BLaER1 treated with 17β-estradiol and CSF1 and Interleukin-3, amounts not matched to agents 10 nM and 100 nM (cell line): ENCODE measurements around the gene DMC1.
A peak's percentile ranks its signal among the peaks of the same experiment; 100 is the strongest.

ENCODE experiments used
- H3K27ac ChIP-seq, 11 experiments: shearing (Covaris generic); formaldehyde crosslinking; 2 replicates each; pipeline ENCODE4 v1.8.1; 2022
- H3K27me3 ChIP-seq, 11 experiments: shearing (Covaris generic); formaldehyde crosslinking; 2 replicates each; pipeline ENCODE4 v1.8.1; 2022
- H3K36me3 ChIP-seq, 11 experiments: shearing (Covaris generic); formaldehyde crosslinking; 2 replicates each; pipeline ENCODE4 v1.8.1; 2022
- H3K4me1 ChIP-seq, 10 experiments: shearing (Covaris generic); formaldehyde crosslinking; 2 replicates each; pipeline ENCODE4 v1.8.1; 2022
- H3K4me2 ChIP-seq, 11 experiments: shearing (Covaris generic); formaldehyde crosslinking; 2 replicates each; pipeline ENCODE4 v1.8.1; 2022
- H3K4me3 ChIP-seq, 10 experiments: shearing (Covaris generic); formaldehyde crosslinking; 2 replicates each; pipeline ENCODE4 v1.8.1; 2022
- H3K9ac ChIP-seq, 11 experiments: shearing (Covaris generic); formaldehyde crosslinking; 2 replicates each; pipeline ENCODE4 v1.8.1; 2022
- H3K9me3 ChIP-seq, 11 experiments: shearing (Covaris generic); formaldehyde crosslinking; replicated peaks in 1 of 11; 2 replicates each; pipeline ENCODE4 v1.8.1; 2022
- H4K20me1 ChIP-seq, 11 experiments: shearing (Covaris generic); formaldehyde crosslinking; 2 replicates each; pipeline ENCODE4 v1.8.1; 2022
- Cebpa-rat ChIP-seq, 11 experiments: shearing (Covaris generic); IDR thresholded peaks; 2 replicates each; pipeline ENCODE4 v1.8.1; 2022

The DMC1 gene

GRCh38 chr22:38549101-38549894, 20.7 kb downstream of the DMC1 start:
- peaks cover 0 to 95% (median 0%) of the 10 kb centered on the region in 11 experiments; a peak in 7 of 22 replicates for H3K27me3 ChIP-seq

GRCh38 chr22:38540701-38541100, 29.3 kb downstream of the DMC1 start:
- H3K4me2 ChIP-seq: no peak overlapping the region
- H3K4me3 ChIP-seq: no peak overlapping the region
- H3K9me3 ChIP-seq: peaks cover 21 to 47% (median 34%) of the 10 kb centered on the region in 11 experiments
- peaks cover 0 to 15% (median 0%) of the 10 kb centered on the region in 11 experiments; a peak in 5 of 22 replicates for H3K36me3 ChIP-seq
- H3K9ac ChIP-seq: no peak overlapping the region
- no peaks in the 10 kb centered on the region; a peak in 1 of 22 replicates for H4K20me1 ChIP-seq
- no peaks in the 10 kb centered on the region for H3K4me1 ChIP-seq
- no peak for TF ChIP-seq Cebpa-rat (IDR thresholded peaks at IDR 0.05)
- peaks cover 0 to 95% (median 0%) of the 10 kb centered on the region in 11 experiments; a peak in 6 of 22 replicates for H3K27me3 ChIP-seq
- H3K27ac ChIP-seq: no peak overlapping the region

More at GRCh38 chr22:38549101-38549894, 20.7 kb downstream of the DMC1 start:
- H4K20me1 ChIP-seq: peaks cover 0 to 29% (median 0%) of the 10 kb centered on the region in 11 experiments; a peak in 4 of 22 replicates
- peak in 6 of 11 experiments; percentile 17 to 81 (median 50); a peak in 6 of 22 replicates for TF ChIP-seq Cebpa-rat (IDR thresholded peaks at IDR 0.05)
- H3K4me3 ChIP-seq: no peak overlapping the region
- peak overlapping the region in 1 of 11 experiments; percentile 12; a peak in 1 of 22 replicates for H3K9ac ChIP-seq
- peak overlapping the region in 4 of 11 experiments; percentile 9 to 58 (median 34); a peak in 6 of 22 replicates for H3K27ac ChIP-seq
- H3K9me3 ChIP-seq: peaks cover 2 to 12% (median 7%) of the 10 kb centered on the region in 11 experiments
- H3K36me3 ChIP-seq: peaks cover 0 to 2% (median 0%) of the 10 kb centered on the region in 11 experiments; a peak in 4 of 22 replicates
- peaks cover 8 to 30% (median 22%) of the 10 kb centered on the region in 10 experiments for H3K4me1 ChIP-seq
- peak overlapping the region in 8 of 11 experiments; percentile 27 to 79 (median 64); a peak in 14 of 22 replicates for H3K4me2 ChIP-seq

- H3K36me3 ChIP-seq: no peaks in the 10 kb centered on the region
- H3K9me3 ChIP-seq: no peaks in the 10 kb centered on the region
- peaks cover 0 to 56% (median 0%) of the 10 kb centered on the region in 11 experiments; a peak in 4 of 22 replicates for H3K27me3 ChIP-seq
- H3K9ac ChIP-seq: peak overlapping the region in 7 of 11 experiments; percentile 18 to 61 (median 41); a peak in 11 of 22 replicates
- H4K20me1 ChIP-seq: no peaks in the 10 kb centered on the region
- peak overlapping the region in 9 of 11 experiments; percentile 33 to 75 (median 59); a peak in 18 of 22 replicates for H3K27ac ChIP-seq
- TF ChIP-seq Cebpa-rat (IDR thresholded peaks at IDR 0.05): no peak
- peak overlapping the region; percentile 37 to 80 (median 61) for H3K4me2 ChIP-seq
- H3K4me3 ChIP-seq: peak overlapping the region in 1 of 10 experiments; percentile 27; a peak in 2 of 20 replicates
- peaks cover 17 to 23% (median 20%) of the 10 kb centered on the region in 10 experiments for H3K4me1 ChIP-seq
These were observed 38.6 kb downstream of the DMC1 start for GRCh38 chr22:38531251-38531938.

- H3K4me3 ChIP-seq: no peak overlapping the region
- no peak for TF ChIP-seq Cebpa-rat (IDR thresholded peaks at IDR 0.05)
- peak overlapping the region in 5 of 11 experiments; percentile 27 to 59 (median 49); a peak in 8 of 22 replicates for H3K4me2 ChIP-seq
- H4K20me1 ChIP-seq: peaks cover 0 to 4% (median 0%) of the 10 kb centered on the region in 11 experiments; a peak in 1 of 22 replicates
- peaks cover 10 to 25% (median 16%) of the 10 kb centered on the region in 10 experiments for H3K4me1 ChIP-seq
- H3K27me3 ChIP-seq: peaks cover 0 to 32% (median 0%) of the 10 kb centered on the region in 11 experiments; a peak in 4 of 22 replicates
- H3K9me3 ChIP-seq: no peaks in the 10 kb centered on the region
- no peaks in the 10 kb centered on the region for H3K36me3 ChIP-seq
- no peak overlapping the region for H3K9ac ChIP-seq
- no peak overlapping the region; a peak in 1 of 22 replicates for H3K27ac ChIP-seq
These were observed 45.6 kb downstream of the DMC1 start for GRCh38 chr22:38524429-38524828.

GRCh38 chr22:38523479-38523878, 46.5 kb downstream of the DMC1 start:
- H3K36me3 ChIP-seq: no peaks in the 10 kb centered on the region
- no peaks in the 10 kb centered on the region for H3K9me3 ChIP-seq
- H3K9ac ChIP-seq: no peak overlapping the region
- no peak overlapping the region; a peak in 1 of 22 replicates for H3K4me2 ChIP-seq
- peaks cover 0 to 28% (median 0%) of the 10 kb centered on the region in 11 experiments; a peak in 3 of 22 replicates for H3K27me3 ChIP-seq
- H3K4me1 ChIP-seq: peaks cover 10 to 31% (median 20%) of the 10 kb centered on the region in 10 experiments
- no peak overlapping the region for H3K27ac ChIP-seq
- TF ChIP-seq Cebpa-rat (IDR thresholded peaks at IDR 0.05): no peak
- H3K4me3 ChIP-seq: no peak overlapping the region
- H4K20me1 ChIP-seq: peaks cover 0 to 4% (median 0%) of the 10 kb centered on the region in 11 experiments; a peak in 1 of 22 replicates

- Histone ChIP-seq H3K27me3 (peaks cover 0 to 28% (median 0%) of the 10 kb centered on the region in 11 experiments; a peak in 3 of 22 replicates), H3K27ac (no peak overlapping the region), H3K4me3 (no peak overlapping the region), H3K9me3 (no peaks in the 10 kb centered on the region), H3K4me2 (no peak overlapping the region), H3K36me3 (no peaks in the 10 kb centered on the region), H3K4me1 (peaks cover 10 to 31% (median 20%) of the 10 kb centered on the region in 10 experiments), H4K20me1 (peaks cover 0 to 4% (median 0%) of the 10 kb centered on the region in 11 experiments; a peak in 1 of 22 replicates), H3K9ac (no peak overlapping the region)
- TF ChIP-seq Cebpa-rat (IDR thresholded peaks at IDR 0.05): no peak
These were observed 47.0 kb downstream of the DMC1 start for GRCh38 chr22:38523029-38523428.

GRCh38 chr22:38519453-38520250, 50.3 kb downstream of the DMC1 start:
- no peak for TF ChIP-seq Cebpa-rat (IDR thresholded peaks at IDR 0.05)
- H3K4me2 ChIP-seq: peak overlapping the region in 7 of 11 experiments; percentile 0 to 67 (median 41); a peak in 13 of 22 replicates
- peaks cover 9 to 30% (median 20%) of the 10 kb centered on the region in 10 experiments for H3K4me1 ChIP-seq
- no peak overlapping the region for H3K9ac ChIP-seq
- peaks cover 0 to 22% (median 0%) of the 10 kb centered on the region in 11 experiments; a peak in 3 of 22 replicates for H3K27me3 ChIP-seq
- no peaks in the 10 kb centered on the region for H3K9me3 ChIP-seq
- H3K4me3 ChIP-seq: no peak overlapping the region
- peaks cover 0 to 4% (median 0%) of the 10 kb centered on the region in 11 experiments; a peak in 1 of 22 replicates for H4K20me1 ChIP-seq
- H3K36me3 ChIP-seq: no peaks in the 10 kb centered on the region
- peak overlapping the region in 1 of 11 experiments; percentile 28; a peak in 2 of 22 replicates for H3K27ac ChIP-seq

- peaks cover 0 to 23% (median 0%) of the 10 kb centered on the region in 11 experiments; a peak in 3 of 22 replicates for H3K27me3 ChIP-seq
- TF ChIP-seq Cebpa-rat (IDR thresholded peaks at IDR 0.05): no peak
These were observed 51.4 kb downstream of the DMC1 start for GRCh38 chr22:38518620-38519019.

More at GRCh38 chr22:38518620-38519019, 51.4 kb downstream of the DMC1 start:
- Histone ChIP-seq H3K27ac (no peak overlapping the region), H3K4me2 (no peak overlapping the region; a peak in 1 of 22 replicates), H4K20me1 (no peaks in the 10 kb centered on the region), H3K9ac (no peak overlapping the region; a peak in 1 of 22 replicates), H3K4me1 (peaks cover 0 to 25% (median 13%) of the 10 kb centered on the region in 10 experiments; a peak in 15 of 20 replicates), H3K36me3 (no peaks in the 10 kb centered on the region), H3K9me3 (no peaks in the 10 kb centered on the region), H3K4me3 (no peak overlapping the region)
